Measurements from ENCODE around the gene KIAA1958.

DNA sequence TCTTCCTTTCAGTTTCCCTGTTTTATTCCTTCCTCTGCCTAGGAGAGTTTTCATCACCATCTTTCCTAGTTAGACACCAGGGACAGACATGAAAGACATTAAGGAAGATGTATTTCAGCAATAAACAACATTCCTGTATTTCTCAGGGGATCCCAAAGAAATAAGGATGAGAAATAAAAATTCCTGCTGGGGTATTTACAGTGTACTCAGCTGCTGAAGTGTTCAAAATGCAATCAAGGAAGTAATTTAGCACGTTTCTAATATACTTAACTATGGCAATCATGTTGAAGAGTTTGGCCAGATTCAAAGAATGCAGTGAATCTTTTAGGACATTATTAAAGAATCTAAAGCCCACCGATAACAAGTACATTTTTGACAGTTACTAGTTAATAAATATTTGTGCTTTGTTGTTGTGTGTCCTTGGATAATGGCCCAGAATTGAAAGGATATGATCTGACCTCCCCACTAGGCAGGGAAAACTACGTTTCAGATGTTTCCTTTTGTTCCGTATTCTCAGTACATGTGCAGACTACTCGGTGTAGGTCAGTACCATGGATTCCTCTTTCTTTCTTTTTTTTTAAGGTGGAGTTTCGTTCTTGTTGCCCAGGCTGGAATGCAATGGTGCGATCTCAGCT is 184.5 kb downstream of the KIAA1958 start:
- TF ChIP-seq, protein P1, sequence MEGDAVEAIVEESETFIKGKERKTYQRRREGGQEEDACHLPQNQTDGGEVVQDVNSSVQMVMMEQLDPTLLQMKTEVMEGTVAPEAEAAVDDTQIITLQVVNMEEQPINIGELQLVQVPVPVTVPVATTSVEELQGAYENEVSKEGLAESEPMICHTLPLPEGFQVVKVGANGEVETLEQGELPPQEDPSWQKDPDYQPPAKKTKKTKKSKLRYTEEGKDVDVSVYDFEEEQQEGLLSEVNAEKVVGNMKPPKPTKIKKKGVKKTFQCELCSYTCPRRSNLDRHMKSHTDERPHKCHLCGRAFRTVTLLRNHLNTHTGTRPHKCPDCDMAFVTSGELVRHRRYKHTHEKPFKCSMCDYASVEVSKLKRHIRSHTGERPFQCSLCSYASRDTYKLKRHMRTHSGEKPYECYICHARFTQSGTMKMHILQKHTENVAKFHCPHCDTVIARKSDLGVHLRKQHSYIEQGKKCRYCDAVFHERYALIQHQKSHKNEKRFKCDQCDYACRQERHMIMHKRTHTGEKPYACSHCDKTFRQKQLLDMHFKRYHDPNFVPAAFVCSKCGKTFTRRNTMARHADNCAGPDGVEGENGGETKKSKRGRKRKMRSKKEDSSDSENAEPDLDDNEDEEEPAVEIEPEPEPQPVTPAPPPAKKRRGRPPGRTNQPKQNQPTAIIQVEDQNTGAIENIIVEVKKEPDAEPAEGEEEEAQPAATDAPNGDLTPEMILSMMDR (IDR thresholded peaks at IDR 0.05): no peak
- TF ChIP-seq POLR2A (IDR thresholded peaks at IDR 0.05): no peak

Measured in esophagus squamous epithelium (tissue), 4 donors.